Kidney tubule cell (primary cell): Measurements from ENCODE around the gene KBTBD13.

Experiments
- DNase-seq: peaks from one replicate; pipeline ENCODE4 v3.0.0-alpha.2; 2018; ENCODE audit warnings: low spot score

The KBTBD13 gene

GRCh38 chr15:65076486-65077290 is at the start of gene KBTBD13:
TSS of gene KBTBD13 (plus strand) at chr15:65076746. CDS start at chr15:65076816, 70 bp downstream.
- no peak for DNase-seq

GRCh38 chr15:65026756-65027155 is 49.8 kb upstream of the KBTBD13 start:
- peak; percentile 27 for DNase-seq

GRCh38 chr15:65027593-65027992 is 49.0 kb upstream of the KBTBD13 start:
- DNase-seq, result no peak

- no peak for DNase-seq
Observed at GRCh38 chr15:65028338-65028737, 48.2 kb upstream of the KBTBD13 start.

- peak; percentile 82 for DNase-seq
Observed at GRCh38 chr15:65028921-65029735, 47.4 kb upstream of the KBTBD13 start, which contains the start of gene MTFMT. TSS of gene MTFMT (minus strand) at chr15:65029639. CDS start at chr15:65029613, 26 bp downstream.

- no peak for DNase-seq
Observed at GRCh38 chr15:65029736-65030208, 46.8 kb upstream of the KBTBD13 start.

GRCh38 chr15:65032801-65033537 is 43.6 kb upstream of the KBTBD13 start:
- DNase-seq, result peak; percentile 90

- DNase-seq, result peak; percentile 49
Observed at GRCh38 chr15:65033659-65034269, 42.8 kb upstream of the KBTBD13 start.

- DNase-seq, result peak; percentile 49
Observed at GRCh38 chr15:65034719-65035118, 41.8 kb upstream of the KBTBD13 start.

GRCh38 chr15:65037309-65037708 is 39.2 kb upstream of the KBTBD13 start:
- no peak for DNase-seq

- no peak for DNase-seq
Observed at GRCh38 chr15:65038428-65038827, 38.1 kb upstream of the KBTBD13 start.

- no peak for DNase-seq
Observed at GRCh38 chr15:65038836-65039235, 37.7 kb upstream of the KBTBD13 start.

- DNase-seq, result no peak
Observed at GRCh38 chr15:65040461-65040860, 36.1 kb upstream of the KBTBD13 start.

GRCh38 chr15:65041787-65042186 is 34.8 kb upstream of the KBTBD13 start:
- DNase-seq, result no peak

GRCh38 chr15:65042776-65043327 is 33.7 kb upstream of the KBTBD13 start:
- DNase-seq, result no peak

GRCh38 chr15:65044218-65044617 is 32.3 kb upstream of the KBTBD13 start:
- peak; percentile 81 for DNase-seq

- peak; percentile 60 for DNase-seq
Observed at GRCh38 chr15:65044724-65045481, 31.6 kb upstream of the KBTBD13 start, which contains the start of gene SLC51B. TSS of gene SLC51B (plus strand) at chr15:65045387. CDS start at chr15:65050005, 4,618 bp downstream.

GRCh38 chr15:65048241-65048640 is 28.3 kb upstream of the KBTBD13 start:
- no peak for DNase-seq

- peak; percentile 87 for DNase-seq
Observed at GRCh38 chr15:65049418-65049840, 27.1 kb upstream of the KBTBD13 start.

- no peak for DNase-seq
Observed at GRCh38 chr15:65050270-65050669, 26.3 kb upstream of the KBTBD13 start.
